Spleen (tissue), 7 donors: ENCODE measurements around the gene PKIG.

ENCODE experiments used
- POLR2A ChIP-seq, 3 donors: fragments of 450-650 bp; IDR thresholded peaks; one replicate each; pipeline ENCODE4 v1.5.1; 2017; ENCODE audit warnings: antibody characterized with exemption in 3 of 3, mild to moderate bottlenecking in 1 of 3
- TF ChIP-seq, protein P1 (sequence below), 11 experiments: fragments of 200-600 bp in 7 of 11; fragments of 450-650 bp in 4 of 11; sonication (generic) in 4 of 11; IDR thresholded peaks in 8 of 11; conservative IDR thresholded peaks in 3 of 11; 1 replicate in 7 of 11; 2 replicates in 4 of 11; pipeline versions ENCODE4 v1.4.0 to v1.8.0; 2016 to 2021; ENCODE audit warnings: antibody characterized with exemption in 11 of 11, inconsistent platforms in 4 of 11, mild to moderate bottlenecking in 1 of 11
- donor health status: DM: no; HTN: no; CAD: no; lungs with moderate emphysema.
- donor health status: DM: no; HTN: no; CAD: no.
- donor health status: DM: no; HTN: no; CAD: no.

GRCh38 chr20:44597930-44598329, 15.6 kb downstream of the PKIG start:
- TF ChIP-seq, protein P1, sequence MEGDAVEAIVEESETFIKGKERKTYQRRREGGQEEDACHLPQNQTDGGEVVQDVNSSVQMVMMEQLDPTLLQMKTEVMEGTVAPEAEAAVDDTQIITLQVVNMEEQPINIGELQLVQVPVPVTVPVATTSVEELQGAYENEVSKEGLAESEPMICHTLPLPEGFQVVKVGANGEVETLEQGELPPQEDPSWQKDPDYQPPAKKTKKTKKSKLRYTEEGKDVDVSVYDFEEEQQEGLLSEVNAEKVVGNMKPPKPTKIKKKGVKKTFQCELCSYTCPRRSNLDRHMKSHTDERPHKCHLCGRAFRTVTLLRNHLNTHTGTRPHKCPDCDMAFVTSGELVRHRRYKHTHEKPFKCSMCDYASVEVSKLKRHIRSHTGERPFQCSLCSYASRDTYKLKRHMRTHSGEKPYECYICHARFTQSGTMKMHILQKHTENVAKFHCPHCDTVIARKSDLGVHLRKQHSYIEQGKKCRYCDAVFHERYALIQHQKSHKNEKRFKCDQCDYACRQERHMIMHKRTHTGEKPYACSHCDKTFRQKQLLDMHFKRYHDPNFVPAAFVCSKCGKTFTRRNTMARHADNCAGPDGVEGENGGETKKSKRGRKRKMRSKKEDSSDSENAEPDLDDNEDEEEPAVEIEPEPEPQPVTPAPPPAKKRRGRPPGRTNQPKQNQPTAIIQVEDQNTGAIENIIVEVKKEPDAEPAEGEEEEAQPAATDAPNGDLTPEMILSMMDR (IDR thresholded peaks at IDR 0.05 in 8 of 11, conservative IDR thresholded peaks at IDR 0.05 in 3 of 11): no peak
- TF ChIP-seq POLR2A (IDR thresholded peaks at IDR 0.05): no peak
